Measurements from ENCODE around the gene GPAT2.
"Not testable (repeated sequence)": the region's sequence is repeated elsewhere in the genome, so short reads cannot be mapped to it uniquely, and the experiment has no call there.

GPAT2 gene

GRCh38 chr2:96074156-96074555 is 39.4 kb upstream of the GPAT2 start:
- H3K4me3 ChIP-seq (ENCODE audit: low read length) = no peak overlapping the region
- DNase-seq (ENCODE audit: low read depth) = no peak
- TF ChIP-seq CTCF (IDR thresholded peaks at IDR 0.05; ENCODE audit: insufficient read depth, low read depth, low read length, missing control alignments) = no peak

DNA sequence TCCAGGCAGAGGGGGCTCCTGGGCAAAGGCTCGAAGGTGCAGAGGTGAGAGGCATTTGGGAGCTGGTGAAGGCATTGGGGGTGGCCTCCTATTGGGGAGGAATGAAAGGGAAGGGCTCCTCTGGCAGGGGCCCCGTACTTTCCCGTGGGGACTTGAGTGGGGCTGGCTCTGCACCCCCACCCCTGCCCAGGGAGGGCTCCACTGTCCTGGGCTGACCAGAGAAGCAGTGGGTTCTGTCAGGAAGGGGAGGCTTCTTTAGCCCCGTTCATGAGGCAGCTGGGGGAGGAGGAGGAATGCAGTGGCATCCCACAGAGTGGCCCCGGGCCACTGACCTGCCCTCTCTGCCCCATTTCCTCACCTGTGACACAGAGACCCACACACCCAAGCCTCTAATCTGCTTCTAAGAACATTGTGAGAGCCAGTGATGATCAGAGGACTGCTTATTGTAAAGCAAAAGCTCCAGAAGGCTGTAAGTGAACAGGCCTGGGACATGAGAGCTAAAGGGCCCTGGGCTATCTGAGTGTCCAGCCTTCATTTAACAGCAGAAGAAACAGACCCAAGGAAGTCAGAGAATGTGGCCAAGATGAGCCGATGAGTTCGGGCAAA is 38.6 kb upstream of the GPAT2 start:
- no peak overlapping the region for H3K4me3 ChIP-seq (ENCODE audit: low read length)
- TF ChIP-seq CTCF (IDR thresholded peaks at IDR 0.05; ENCODE audit: insufficient read depth, low read depth, low read length, missing control alignments) = no peak
- DNase-seq (ENCODE audit: low read depth) = no peak

DNA sequence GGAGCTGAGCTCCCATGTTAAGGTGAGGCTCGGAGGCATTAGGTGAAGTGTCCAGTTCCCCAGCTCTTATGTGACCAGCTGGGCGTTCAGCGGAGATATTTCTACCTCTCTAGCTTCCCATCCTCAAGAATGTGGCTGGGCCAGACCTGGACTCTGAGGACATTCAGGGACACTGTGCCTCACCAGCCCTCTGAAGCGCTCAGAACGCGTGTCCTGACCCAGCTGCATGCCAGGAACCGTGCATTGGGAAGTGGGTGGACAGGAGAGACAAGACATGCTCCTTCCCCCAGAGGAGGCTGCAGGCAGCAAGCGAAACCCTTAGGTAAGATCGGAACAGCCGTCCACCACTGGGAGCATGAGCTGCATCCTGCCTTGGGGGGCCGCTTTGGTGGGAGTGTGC is 38.0 kb upstream of the GPAT2 start:
- H3K4me3 ChIP-seq (ENCODE audit: low read length) = no peak overlapping the region
- no peak for TF ChIP-seq CTCF (IDR thresholded peaks at IDR 0.05; ENCODE audit: insufficient read depth, low read depth, low read length, missing control alignments)
- DNase-seq (ENCODE audit: low read depth) = no peak

DNA sequence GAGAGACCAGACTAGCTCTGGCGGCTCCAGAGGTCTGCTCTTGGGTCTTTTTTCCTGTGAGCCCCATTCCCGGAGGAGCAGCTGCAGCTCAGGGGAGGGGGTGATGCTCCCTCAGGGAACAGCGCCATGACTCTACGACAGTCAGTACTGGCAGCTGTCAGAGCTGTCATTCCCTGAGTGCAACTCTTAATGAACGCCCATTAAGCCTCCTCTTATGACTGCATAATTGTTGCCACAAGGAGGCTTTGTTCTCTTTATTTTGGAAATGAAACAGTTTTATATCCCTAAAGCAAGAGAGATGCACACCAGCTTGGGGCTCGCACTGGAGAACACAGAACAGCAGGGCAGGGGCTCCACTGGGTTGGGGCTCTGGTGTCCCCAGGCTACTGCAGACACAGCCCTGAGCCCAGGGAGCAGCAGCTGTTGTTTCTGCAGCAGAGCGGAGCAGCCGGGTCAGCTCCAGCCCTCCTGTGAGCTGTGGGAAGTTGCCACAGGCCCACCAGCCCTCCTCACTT is 37.3 kb upstream of the GPAT2 start:
- H3K4me3 ChIP-seq (ENCODE audit: low read length); DNase-seq (ENCODE audit: low read depth): not testable (repeated sequence)

GRCh38 chr2:96071087-96071976 is 36.6 kb upstream of the GPAT2 start:
- not testable (repeated sequence) for DNase-seq (ENCODE audit: low read depth); H3K4me3 ChIP-seq (ENCODE audit: low read length)

DNA sequence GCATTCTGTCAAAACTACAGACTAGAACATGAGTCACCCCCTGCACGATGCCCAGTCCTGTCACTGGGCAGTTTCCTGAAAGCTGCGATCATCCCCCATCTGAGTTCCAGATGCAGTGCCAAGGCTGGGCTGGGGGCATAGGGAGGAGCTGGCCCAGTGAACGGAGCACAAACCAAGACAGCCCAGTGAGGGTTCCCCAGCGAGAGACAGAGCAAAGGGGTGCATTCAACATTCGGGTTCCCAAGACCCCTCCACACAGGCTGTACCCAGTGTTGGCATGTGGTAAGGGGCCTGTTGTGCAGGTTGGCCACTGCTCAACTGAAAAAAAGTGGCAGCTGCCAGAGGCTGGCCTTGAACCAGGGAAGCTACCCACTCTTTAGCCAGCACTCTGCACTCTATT is 35.6 kb upstream of the GPAT2 start:
- DNase-seq (ENCODE audit: low read depth) = not testable (repeated sequence)

DNA sequence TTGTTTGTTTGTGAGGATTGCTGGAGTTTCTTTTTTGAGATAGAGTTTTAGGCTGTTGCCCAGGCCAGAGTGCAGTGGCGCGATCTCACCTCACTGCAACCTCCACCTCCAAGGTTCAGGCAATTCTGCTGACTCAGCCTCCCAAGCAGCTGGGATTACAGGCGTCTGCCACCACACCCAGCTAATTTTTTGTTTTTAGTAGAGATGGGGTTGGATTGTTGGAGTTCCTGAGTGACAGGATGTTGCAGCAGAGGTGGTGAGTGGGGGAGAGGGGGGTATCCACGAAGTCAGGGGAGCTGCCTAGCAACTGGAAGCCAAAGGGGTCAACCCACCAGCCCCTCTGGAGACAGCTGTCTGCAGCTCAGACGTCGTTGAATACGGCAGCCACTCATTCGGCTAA is 35.2 kb upstream of the GPAT2 start:
- not testable (repeated sequence) for H3K4me3 ChIP-seq (ENCODE audit: low read length); DNase-seq (ENCODE audit: low read depth)

More for the DNA sequence above, 35.6 kb upstream of the GPAT2 start:
- H3K4me3 ChIP-seq (ENCODE audit: low read length) = not testable (repeated sequence)

GRCh38 chr2:96067902-96068581 is 33.3 kb upstream of the GPAT2 start:
- DNase-seq (ENCODE audit: low read depth) = not testable (repeated sequence)

DNA sequence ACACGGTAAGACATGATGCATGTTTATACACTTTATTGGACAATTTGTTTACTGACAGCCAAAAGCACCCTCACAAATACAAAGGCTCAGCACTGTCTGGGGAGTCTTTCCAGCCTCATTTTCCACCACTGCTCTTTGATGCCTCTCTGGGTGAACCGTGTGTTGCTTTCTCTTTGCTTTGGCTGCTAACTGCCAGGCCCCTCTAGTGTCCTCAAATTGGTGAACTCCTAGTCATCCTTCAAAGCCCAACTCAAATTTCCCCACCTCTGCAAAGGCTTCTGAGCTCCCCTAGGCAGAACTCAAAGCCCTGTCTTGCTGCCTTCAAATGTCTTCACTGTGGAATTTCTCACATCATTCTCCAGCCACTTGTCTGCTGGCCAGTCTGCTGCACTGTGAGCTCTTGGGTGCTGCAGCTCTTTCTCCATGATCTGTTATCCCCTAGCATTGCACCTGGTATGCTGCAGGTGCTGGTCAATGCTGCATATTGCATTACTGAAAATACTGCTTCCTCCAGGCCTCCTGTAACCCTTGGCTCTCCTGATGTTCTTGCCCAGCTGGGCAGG is 32.5 kb upstream of the GPAT2 start:
- not testable (repeated sequence) for DNase-seq (ENCODE audit: low read depth); H3K4me3 ChIP-seq (ENCODE audit: low read length)

More at GRCh38 chr2:96067902-96068581, 33.3 kb upstream of the GPAT2 start:
- not testable (repeated sequence) for H3K4me3 ChIP-seq (ENCODE audit: low read length)

DNA sequence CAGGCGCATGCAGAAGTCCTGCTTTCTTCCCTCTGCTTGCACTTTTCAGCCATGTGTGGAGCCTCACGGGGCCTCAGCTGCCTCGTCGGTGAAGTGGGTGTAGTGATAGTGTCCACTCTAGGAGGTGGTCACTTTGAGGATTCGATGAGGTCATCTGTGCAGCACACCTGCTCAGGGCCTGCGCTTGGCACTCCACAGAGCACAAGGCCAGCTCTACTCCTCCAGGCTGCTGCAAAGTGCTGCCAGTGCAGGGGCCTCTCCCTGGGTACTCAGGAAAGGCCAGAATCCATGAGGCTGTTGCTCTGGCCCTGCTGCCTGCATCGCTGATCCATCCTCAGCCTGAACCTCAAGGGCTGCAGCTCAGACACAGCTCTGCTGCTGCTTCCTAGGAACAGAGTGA is 31.8 kb upstream of the GPAT2 start:
- DNase-seq (ENCODE audit: low read depth); H3K4me3 ChIP-seq (ENCODE audit: low read length): not testable (repeated sequence)

- H3K4me3 ChIP-seq (ENCODE audit: low read length); DNase-seq (ENCODE audit: low read depth): not testable (repeated sequence)
These were observed 31.2 kb upstream of the GPAT2 start for GRCh38 chr2:96065954-96066353.
